Muscle of arm (tissue), 12 donors: ENCODE measurements around the gene ATP2C2. TPM values are rescaled to one million over a fixed set of nuclear protein-coding genes. Genes with fewer than 3 reads are reported as not detected.
"Not testable (repeated sequence)": the region's sequence is repeated elsewhere in the genome, so short reads cannot be mapped to it uniquely, and the experiment has no call there.

Experiments
- DNase-seq: peaks from one replicate; pipeline ENCODE4 v3.0.0-alpha.2; 2013
- polyA plus RNA-seq, 12 donors: library from polyadenylated mRNA; unstranded; fragments of 120-200 nt; gene quantifications; one replicate each; pipeline ENCODE4 v1.2.1, GENCODE V29; 2013; ENCODE audit not compliant: insufficient read length in 12 of 12

ATP2C2 gene
- polyA plus RNA-seq, 12 donors, result 0.22 to 10.4 (median 0.58) TPM; not detected in 1

DNA sequence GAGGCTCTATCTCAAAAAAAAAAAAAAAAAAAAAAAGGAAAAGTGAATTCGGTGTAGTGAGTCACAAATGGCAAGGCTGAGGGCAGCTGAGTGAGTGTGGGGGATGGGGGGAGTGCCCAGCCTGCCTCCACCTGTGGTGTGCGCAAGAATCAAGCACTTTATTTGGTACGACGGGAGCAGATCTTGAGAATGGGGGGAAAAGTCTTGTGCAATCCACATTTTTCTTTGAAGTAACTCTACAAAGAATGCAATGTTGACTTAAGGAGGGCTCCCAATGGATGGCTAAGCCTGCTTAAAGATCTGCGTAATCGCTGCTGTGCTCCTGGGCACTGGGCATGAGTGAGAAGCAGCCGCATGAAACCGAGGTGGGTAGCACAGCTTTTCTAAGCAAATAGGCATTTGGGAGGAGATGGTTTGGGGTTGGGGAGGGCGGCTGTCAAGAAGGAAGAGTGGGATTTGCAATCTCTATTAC lies 28.2 kb downstream of the ATP2C2 start:
- no peak for DNase-seq

DNA sequence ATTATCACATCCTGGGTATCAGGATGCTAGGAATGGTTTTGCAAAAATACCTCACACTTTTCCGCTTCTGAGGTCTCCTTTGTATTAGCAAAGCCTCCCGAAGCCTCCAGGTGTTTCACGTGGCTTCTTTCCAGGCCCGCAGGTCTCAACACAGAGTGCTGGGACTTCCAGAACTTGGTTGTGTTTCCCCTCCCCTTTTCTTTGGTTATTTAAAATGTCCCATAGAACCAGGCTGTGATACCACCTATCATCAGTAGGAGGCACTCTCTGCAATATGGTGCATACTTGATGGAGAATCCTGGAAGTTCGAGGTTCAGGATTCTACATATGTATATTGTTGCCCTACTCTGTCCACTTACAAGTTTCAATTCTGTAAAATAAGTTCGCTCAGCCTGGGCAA lies 28.8 kb downstream of the ATP2C2 start:
- DNase-seq, result no peak

DNA sequence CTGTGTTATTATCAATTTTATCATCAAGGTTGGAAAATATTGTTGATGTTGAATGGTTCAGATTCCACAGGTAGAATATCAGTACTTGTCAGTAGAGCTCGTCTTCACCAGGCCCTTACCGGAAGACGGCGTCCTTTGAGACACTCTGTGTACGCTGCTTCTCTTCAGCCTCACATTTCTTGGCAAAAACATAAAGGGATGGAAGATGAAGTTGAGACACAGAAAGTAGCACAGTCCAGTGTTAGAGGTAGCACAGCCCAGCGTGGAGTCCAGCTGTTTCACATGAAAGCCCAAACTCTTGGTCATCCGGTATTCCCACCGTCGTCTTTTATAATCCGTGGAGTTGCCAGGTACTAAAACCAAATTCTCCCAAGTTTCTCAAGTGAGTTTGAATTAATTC lies 30.4 kb downstream of the ATP2C2 start:
- no peak for DNase-seq

- DNase-seq, result not testable (repeated sequence)
Measured at GRCh38 chr16:84399912-84400311, 31.6 kb downstream of the ATP2C2 start.

DNA sequence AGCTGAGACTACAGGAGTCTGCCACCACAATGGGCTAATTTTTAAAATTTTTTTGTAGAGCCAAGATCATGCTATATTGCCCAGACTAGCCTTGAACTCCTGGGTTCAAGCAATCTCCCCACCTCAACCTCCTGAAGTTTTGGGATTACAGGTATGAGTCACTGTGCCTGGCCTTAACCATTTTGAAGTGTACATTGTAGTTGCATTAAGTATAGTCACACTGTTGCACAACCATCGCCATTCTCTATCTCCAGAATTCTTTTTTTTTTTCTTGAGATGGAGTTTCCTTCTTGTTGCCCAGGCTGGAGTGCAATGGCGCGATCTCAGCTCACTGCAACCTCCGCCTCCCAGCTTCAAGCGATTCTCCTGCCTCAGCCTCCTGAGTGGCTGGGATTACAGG lies 35.1 kb downstream of the ATP2C2 start:
- DNase-seq, result not testable (repeated sequence)

- no peak for DNase-seq
Measured at GRCh38 chr16:84404324-84404723, 36.0 kb downstream of the ATP2C2 start.

GRCh38 chr16:84404936-84405639 lies 36.8 kb downstream of the ATP2C2 start:
- DNase-seq, result no peak

GRCh38 chr16:84406006-84406963 lies 37.9 kb downstream of the ATP2C2 start:
- DNase-seq, result no peak

DNA sequence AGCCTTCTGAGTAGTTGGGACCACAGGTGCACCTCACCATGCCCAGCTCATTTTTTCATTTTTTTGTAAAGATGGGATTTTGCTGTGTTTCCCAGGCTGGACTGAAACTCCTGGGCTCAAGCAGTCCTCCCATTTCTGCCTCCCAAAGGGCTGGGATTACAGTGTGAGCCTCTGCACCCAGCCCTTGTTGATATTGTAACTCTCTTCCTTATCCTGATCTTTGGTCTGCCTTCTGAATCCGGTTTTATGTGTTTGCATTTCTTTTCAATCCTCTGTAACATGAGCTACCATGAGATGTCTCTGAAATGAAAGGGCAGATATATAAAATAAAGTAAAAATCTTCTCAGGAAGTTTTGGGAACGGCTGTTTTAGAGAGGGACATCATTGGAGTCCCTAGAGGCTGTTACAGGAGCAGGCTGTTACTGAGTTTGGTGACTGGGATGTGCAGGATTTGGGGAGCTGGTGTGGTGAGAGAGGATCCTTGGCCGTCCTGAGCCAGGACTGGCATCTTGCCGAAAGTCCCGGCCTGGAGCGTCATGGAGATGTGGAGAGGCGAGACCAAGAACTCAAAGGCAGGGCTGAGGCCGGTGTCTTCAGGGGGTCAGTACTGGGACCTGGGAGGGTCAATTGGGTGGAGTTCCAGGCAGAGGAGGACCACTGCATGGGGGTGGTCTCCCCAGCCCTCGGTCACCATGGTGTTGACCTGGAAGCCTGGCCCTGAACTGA lies 39.4 kb downstream of the ATP2C2 start:
- no peak for DNase-seq

GRCh38 chr16:84408314-84408690 lies 40.0 kb downstream of the ATP2C2 start:
- no peak for DNase-seq

DNA sequence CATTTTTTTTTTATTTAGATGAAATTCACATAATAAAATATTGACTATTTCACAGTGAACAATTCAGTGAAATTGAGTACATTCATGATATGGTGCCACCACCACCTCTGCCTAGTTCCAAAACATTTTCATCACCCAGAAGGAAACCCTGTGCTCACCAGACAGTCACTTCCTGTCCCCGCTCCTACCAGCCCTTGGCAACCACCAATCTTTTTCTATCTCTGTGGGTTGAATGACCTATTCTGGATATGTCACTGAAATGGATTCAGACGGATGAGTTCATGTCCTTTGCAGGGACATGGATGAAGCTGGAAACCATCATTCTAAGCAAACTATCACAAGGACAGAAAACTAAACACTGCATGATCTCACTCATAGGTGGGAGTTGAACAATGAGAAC lies 40.5 kb downstream of the ATP2C2 start:
- no peak for DNase-seq

GRCh38 chr16:84410361-84411138 lies 42.2 kb downstream of the ATP2C2 start:
- DNase-seq, result no peak

- no peak for DNase-seq
Measured at GRCh38 chr16:84411768-84412167, 43.4 kb downstream of the ATP2C2 start.

GRCh38 chr16:84412262-84412661 lies 43.9 kb downstream of the ATP2C2 start:
- no peak for DNase-seq

DNA sequence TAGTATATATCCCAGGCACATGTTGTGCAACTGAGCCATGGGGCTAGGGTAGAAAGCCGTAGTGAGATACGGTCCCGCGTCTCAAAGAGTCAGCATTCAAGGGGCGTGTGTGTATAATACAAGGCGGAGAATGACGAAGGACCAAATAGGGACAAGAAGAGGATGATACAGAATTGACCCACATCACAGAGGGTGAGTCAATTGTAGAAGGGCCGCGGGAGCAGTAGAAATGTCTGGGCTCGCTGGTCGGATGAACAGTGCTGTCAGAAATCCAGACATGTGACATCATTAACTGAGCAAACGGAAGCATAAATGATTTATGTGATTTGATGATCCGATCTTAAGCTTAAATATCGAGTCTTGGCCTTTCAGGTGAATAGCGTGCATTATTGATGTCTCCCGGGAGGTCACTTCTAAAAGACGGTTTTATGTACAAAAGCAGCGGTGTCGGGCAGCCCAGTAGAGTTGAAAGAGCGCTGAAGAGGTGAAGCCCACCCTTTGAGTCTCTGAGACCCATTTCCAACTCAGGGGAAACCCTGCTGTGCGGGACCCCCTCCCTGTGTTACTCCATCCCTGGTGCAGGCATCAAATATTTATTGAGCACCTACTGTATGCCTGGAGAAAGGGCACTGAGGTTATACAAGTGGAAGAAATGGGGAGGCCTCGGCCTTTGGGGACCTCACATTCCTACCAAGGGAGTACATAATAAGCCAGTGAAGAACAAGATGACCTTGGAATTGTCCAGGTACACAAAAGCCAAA lies 45.1 kb downstream of the ATP2C2 start:
- no peak for DNase-seq

DNA sequence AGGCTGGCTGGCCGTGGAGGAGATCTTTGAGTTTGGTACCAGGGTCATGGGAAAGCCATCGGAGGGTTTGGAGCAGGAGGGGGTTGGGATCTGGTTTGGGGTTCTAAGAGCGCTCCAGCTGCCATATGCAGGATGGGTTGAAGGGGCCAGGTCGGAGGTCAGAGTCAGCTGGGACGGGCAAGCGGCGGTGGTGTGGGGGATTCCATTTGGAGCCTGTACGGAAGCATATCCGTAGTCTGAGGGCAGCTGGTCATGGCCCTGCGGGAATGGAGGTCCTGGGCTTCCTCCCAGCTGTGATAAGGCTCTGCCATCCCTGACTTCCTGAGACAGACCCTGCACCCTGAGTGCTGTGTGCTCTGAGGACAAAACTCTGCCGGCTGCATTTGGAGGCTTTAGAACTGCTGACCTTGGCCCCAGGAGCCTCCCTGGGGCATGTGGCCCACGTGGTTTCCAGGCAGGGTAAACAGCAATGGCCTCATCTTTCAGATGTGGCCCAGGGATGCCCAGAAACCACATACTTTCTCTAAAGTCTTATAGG lies 46.5 kb downstream of the ATP2C2 start:
- no peak for DNase-seq

- no peak for DNase-seq
Measured at GRCh38 chr16:84416407-84417321, 48.3 kb downstream of the ATP2C2 start.

- no peak for DNase-seq
Measured at GRCh38 chr16:84418056-84418849, 49.9 kb downstream of the ATP2C2 start.
